DOHH2 (cell line): ENCODE results near the gene DNMT1.

ENCODE experiments used
- CTCF ChIP-seq: fragments of 200-600 bp; sonication (generic); IDR thresholded peaks from one replicate; pipeline ENCODE4 v1.5.1; 2014; ENCODE audit warnings: antibody characterized with exemption, mild to moderate bottlenecking, low read depth, low read length; ENCODE audit not compliant: poor library complexity, severe bottlenecking
- EZH2phosphoT487 ChIP-seq: fragments of 200-600 bp; sonication (generic); IDR thresholded peaks from 2 replicates; pipeline ENCODE4 v1.6.1; 2017; ENCODE audit warnings: borderline replicate concordance, mild to moderate bottlenecking, antibody characterized with exemption, low read length, moderate library complexity, mixed read lengths

- TF ChIP-seq CTCF (no peak), EZH2phosphoT487 (no peak)
Measured at GRCh38 chr19:10091370-10091687, 103.4 kb downstream of the DNMT1 start.
